ENCODE data around the gene DGKI.
"Not testable (repeated sequence)": the region's sequence is repeated elsewhere in the genome, so short reads cannot be mapped to it uniquely, and the experiment has no call there.

The DGKI gene

DNA sequence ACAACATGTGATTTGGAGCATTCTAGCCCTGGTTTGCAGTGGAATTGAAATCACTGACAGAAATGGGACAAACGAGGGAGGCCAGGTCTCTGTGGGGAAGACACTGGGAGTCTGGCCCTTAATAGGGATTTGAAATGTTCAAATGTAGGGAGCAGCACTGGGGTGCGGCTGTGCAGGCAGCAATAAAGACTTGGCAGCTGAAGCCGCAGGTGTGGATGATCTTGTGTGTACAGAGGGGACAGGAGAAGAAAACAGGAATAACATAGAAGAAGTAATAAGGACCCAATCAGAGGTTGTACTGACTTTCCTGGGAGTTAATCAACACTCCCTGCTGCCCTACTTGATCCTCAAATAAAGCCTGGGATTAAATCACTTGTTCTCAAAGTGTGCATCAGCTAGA, 375.6 kb downstream of the DGKI start:
- DNase-seq (ENCODE audit: low read depth in 2 of 2): no peak

DNA sequence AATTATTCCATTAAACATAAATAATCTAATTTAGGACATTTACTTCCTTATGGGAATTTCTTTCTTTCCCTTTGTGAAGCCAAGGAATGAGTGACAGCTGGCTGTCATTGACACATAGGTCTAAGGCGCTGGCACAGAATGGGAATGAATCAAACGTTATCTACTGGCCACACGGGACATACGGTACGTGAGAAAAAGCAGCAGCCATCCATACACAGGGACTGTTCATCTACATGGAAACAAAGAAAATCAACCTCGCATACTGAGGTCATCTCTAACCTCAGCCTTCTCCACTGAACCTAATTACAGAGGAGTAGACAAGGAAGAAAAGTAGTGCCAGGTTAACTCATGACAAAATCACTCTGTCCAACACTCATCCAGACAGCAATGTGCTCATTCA, 376.9 kb downstream of the DGKI start:
- no peak for DNase-seq (ENCODE audit: low read depth in 2 of 2)

DNA sequence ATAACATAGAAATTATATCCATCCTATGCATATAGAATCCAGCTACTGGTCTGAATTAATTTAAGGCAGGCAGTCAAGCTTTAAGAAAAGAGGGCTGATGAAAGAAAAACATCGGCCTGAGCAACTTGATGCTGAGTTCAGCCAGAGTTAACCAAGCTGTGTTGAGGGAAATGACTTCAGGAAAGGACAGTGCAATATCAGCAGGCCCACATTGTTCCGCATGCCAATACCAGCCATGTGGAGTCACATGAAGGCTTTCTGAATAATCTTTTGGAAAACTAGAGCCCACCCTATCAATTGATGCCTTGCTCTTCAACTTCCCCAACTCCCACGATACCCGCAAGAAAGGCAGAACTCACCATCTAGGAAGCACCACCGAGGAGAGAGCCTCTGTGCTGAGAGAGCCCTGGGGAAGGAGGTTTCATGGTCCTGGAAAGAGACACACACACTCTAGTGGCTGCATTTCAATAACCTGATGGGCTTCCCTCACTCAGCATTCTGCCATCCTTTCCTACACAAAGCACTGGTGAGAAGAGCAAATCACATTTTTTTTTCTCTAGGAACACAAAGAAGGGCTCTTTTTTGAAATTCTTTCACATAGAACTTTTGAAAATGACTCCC, 377.5 kb downstream of the DGKI start:
- no peak for DNase-seq (ENCODE audit: low read depth in 2 of 2)

DNA sequence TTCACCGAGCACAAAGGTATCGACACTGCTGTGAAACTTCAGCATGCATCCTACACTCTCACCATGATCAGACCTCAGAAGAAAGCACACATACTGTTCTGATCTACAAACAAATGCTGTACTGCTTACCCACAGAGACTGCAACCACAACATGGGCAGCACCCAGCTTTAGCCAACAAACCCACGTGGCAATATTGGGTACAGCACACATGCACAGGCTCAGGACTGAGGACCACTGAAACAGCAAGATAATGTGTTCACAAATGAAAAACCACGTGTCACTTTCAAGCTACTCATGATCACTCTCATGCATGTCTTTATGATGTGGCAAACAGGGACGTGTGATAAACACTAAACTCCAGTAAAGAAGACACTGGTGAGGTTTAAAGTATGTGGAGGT, 383.9 kb downstream of the DGKI start:
- no peak for DNase-seq (ENCODE audit: low read depth in 2 of 2)

DNA sequence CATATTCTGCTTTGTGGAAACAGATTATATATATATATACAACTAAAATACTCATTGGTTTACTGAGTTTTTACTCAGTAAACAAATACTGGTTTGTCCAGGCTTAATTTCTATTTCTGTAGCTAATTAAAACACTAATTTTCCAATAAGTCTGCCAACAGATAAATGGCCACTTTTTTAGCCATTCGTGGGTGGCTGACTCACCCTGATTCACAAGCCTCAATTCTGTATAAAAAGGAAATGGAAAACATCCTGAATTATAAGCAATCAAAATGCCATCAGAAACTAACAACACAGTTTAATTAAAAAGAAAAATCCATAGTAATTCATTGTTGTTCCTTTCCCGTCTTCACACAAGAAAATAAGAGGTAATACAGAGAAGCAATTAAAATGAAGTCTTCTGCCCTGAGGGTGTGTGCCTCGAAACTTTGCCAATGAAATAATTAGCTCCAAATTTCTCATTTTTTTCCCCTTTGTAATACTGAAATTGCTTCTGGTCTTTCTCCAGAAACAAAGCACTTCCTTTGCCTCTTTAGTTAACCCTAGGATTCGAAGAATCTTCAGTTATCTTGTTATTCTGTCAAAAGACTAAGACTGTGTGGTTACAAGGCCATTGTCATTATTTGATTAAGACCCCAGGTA, 384.6 kb downstream of the DGKI start:
- no peak for DNase-seq (ENCODE audit: low read depth in 2 of 2)

DNA sequence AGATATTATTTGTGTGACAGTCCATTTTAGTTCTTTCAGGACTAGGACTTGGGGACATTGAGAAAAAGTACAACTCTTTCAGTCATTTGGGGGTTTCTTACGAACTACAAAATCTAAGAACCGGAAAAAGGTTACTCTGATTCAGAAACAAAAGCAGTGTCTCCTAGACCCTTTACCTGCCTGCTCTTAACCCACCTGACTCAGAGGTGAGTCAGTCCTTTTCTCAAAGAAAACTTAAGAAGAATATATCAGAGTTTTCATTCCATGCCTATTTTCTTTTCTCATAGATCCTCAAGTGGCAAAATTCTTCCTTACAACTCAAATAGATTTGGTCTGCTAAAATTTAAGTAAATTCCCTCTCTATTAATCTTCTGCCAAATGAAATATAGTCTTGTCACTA, 388.4 kb downstream of the DGKI start:
- DNase-seq (ENCODE audit: low read depth in 2 of 2): no peak

DNA sequence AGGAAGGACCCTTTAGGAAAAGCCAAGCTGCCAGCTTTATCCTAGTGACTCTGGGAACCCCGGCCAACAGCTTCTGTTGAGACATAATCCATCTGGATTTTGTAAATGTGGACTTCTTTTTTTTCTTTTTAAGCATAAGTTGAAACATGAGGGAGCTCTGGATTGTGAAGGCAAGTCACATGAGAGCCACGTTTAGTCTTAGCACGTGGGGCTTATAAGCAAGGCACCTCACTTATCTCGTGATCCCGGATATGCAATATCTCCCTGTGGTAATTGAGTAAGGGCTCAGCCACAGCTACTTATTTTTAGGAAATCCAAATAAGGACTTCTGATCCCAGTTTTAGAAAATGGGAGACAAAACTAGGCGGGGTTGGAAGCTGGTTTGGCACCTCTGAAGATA, 392.0 kb downstream of the DGKI start:
- no peak for DNase-seq (ENCODE audit: low read depth in 2 of 2)

DNA sequence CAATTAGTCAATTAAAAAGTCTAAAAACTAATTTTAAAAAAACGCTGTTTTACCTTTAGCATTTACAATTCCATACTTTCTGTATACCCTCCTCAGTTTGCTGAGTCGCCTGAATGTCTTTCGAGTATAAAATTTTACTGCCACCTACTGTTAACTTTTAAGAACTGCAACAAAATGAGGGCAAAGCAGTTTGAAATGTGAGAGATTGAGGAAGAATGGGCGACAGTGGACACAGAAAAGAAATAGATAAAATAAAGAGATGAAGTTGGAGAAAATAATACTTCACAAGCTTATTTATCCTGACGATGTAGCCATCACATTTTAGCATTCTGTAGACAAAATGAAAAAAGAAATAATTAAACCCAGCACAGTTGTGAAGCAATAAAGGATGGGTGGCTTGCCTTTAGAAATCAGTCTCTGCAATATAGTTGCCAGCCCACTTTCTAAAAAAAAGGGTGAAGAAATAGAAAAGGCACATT, 392.5 kb downstream of the DGKI start:
- DNase-seq (ENCODE audit: low read depth in 2 of 2): no peak

DNA sequence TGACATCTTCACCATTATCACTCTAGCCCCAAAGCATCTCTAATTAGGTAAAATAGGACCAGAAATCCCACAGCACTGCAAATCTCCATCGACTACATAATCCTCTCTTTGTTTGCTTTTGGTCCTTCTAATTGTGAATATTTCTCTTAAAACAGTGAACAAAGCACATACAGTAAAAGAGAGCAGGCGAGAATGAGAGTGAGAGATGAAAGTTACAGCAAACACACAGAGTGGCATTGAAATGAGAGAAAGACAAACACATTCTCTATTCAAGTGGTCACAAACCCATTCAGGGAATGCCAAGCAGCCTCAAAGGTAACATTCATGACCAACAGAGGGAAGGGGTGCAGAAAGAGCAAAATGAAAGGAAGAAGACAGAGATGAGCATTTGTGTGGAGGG, 393.4 kb downstream of the DGKI start:
- DNase-seq (ENCODE audit: low read depth in 2 of 2): no peak

DNA sequence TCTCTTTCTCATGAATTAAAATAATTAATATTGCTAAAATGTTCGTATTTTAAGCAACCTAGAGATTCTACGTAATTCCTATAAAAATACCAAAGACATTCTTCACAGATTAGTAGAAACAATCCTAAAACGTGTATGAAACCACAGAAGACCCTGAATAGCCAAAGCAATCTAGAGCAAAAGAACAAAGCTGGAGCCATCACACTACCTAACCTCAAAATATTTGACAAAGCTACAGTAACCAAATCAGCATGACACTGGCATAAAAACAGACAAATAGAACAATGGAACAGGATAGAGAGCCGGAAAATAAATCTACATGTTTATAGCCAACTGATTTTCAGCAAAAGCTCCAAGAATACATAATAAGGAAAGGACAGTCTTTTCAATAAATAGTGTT, 397.8 kb downstream of the DGKI start:
- DNase-seq (ENCODE audit: low read depth in 2 of 2): no peak

DNA sequence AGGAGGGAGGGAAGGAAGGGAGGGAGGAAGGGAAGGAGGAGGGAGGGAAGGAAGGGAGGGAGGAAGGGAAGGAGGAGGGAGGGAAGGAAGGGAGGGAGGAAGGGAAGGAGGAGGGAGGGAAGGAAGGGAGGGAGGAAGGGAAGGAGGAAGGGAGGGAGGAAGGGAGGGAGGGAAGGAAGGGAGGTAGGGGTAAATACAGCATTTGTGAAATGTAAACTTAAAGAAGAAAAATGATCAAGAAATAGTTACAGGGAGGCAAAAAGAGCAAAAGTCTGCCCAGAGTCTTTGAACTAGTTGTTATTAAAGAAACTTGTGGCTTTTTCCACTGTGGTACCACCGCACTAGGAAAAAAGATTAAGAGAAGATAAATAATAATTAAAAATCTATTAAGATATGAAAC, 398.2 kb downstream of the DGKI start:
- not testable (repeated sequence) for DNase-seq (ENCODE audit: low read depth in 2 of 2)

DNA sequence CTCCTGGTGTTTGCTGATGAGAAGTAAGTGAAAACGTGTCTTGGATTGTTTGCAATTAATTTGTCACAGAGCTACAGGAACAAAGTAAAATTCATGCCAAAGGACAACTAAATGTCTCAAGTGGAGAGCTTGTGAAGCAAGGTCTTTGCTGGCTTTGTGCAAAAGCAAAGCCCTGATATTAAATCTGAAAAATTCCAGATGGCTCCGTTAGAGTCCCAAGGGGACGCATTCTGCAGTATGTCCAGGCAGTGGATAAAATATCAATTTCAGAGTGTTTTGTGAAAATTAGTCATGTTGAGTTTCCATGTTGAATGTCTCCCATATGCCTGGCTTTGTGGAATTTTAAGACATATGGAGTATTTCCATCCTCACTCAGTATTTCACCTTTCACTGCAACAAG, 400.7 kb downstream of the DGKI start:
- no peak for DNase-seq (ENCODE audit: low read depth in 2 of 2)

DNA sequence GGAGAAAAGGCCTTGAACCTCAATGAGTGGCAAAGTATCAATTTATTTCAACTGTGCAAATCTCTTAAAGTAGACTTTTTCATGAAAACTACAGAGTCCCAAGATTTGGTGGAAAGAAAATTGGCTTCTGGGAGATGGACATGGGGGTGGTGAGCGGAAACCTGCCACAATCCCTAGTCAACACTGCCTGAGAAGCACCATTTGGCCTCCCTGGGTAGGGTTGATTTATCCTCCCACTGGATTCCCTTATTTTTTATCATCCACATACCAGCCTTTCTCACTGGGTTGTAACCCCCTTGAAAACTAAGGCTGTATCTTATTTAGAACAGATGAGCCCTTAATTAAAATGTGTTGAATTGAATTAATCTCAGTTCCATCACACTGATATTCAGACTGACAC, 401.5 kb downstream of the DGKI start:
- no peak for DNase-seq (ENCODE audit: low read depth in 2 of 2)

DNA sequence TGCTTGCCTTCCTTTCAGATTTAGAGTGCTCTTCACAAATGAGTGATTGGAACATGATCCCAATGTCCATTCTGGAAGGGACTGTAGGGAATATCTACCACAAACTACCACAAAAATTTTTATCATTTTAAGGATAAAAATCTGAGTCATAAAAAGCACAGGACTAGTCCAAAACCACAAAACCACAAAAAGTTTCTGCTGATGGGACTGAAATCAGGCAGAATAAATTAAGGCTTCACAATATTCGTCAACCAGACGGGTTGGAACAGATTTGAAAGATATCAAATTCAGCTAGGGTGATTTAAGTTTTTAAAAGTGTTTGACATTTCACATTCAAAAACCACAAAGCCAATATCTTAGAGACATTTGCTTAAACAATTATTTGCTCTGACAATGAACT, 403.2 kb downstream of the DGKI start:
- DNase-seq (ENCODE audit: low read depth in 2 of 2): no peak

DNA sequence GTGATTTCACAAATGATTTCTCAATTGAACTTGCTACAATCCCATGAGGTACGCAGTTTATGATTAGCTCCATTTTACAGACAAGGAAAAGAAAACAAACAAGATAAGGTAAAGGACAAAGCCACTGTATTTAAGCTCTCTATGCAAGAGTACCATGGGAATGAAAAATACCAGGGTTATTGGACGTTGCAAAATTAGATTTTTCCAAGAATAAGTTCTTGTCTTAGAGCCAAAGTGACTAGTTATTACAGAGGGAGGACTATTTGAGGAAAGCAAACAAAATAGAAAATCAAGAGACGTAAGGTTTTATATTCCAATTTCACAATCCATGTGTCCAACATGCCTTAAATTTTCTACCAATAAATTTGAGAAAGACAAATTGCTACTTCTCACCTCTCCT, 405.3 kb downstream of the DGKI start:
- no peak for DNase-seq (ENCODE audit: low read depth in 2 of 2)

DNA sequence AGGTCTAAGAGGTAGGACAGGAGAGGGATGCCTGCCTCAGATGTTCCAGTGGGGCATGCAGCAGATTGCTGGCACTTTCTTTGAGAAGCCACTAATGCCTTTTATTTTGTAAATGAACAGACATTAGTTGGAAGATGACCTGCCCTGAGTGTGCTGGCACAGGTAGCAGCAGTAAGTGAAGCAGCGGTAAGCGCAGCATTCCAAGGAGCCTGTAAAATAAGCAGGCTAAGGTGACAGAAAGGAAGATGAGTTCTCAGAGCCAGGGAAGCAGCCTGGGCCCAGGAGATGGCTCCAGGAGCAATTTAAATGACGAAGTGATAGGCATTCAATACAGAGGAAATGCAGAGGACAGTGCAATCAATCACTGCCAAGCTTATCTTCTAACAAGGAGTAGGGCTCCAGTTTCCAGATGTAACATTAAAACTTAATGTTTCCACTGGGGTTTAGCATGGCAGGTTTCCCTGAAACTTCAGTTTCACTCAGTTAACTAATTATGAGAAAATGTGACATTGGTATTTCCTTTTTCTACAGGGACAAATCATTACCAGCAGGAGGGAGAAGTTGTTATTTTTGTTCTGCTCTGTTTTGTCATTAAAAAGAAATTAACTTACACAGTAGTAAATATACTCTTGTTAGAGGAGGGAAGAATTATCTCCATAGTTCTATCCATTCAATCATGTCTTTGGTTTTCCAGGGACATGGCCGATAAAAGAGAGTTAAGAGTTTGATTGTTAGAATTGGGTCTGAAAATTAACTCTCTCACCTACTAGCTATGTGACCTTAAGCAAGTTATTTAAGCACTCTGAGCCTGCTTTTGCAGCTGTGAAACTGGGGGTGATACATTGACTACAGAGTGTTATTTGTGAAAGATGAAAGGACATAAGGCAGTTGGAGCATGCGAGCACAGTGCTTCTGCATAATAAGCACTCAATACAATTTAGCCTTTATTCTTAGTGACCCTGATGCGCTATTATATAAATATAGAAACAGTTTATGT, 406.6 kb downstream of the DGKI start:
- DNase-seq (ENCODE audit: low read depth in 2 of 2): no peak

DNA sequence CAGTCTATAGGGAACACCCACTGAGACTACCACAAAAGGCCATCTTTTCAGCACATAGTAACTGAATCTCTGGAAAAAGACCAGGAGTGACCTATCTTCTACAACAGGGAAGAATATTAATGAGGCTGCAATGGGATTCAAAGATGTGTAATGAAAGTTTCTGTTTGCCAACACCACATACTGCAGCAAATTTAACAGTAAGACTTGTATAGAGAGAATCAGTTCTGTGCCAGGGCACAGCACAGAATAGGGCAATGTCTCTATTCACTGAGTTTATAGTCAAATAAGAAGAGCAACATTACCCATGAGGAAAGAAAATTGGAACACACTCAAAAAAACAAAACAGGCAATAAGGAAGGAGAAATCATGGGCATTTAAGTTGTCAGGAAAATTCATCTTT, 411.8 kb downstream of the DGKI start:
- no peak for DNase-seq (ENCODE audit: low read depth in 2 of 2)

DNA sequence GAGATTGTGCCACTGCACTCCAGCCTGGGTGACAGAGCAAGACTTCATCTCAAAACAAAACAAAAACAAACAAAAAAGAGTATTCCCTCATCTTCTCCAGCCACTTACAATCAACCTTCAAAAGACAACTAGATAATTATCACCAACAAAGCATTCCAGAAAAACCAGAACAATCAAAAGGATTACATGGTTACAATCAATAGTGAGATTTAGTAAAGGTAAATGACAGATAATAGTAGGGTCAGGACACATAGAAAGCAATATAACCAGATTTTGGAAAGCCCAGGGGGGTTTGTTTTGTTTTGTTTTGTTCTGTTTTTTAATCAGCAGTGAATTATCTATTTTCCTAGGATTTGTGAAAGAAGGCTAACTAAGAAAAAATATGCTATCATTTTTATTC, 412.2 kb downstream of the DGKI start:
- no peak for DNase-seq (ENCODE audit: low read depth in 2 of 2)

DNA sequence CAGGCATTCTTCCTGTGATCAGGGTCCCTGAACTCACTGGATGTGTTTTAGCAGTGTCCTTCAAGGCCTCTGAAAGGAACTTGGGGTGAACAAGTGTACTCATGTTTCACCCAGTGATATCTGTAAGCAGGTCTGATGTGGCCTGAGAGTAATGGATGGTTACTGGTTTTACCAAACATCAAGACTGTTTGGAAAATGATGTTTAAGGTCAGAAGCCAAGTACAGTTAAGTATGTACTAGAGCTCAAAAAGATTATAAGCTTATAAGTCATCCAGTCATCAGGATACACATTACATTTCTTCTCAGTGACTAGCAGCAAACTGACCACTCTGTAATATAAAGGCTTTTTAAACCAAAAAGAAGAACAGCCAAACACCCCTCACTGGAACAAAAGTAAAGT, 423.5 kb downstream of the DGKI start:
- no peak for DNase-seq (ENCODE audit: low read depth in 2 of 2)

DNA sequence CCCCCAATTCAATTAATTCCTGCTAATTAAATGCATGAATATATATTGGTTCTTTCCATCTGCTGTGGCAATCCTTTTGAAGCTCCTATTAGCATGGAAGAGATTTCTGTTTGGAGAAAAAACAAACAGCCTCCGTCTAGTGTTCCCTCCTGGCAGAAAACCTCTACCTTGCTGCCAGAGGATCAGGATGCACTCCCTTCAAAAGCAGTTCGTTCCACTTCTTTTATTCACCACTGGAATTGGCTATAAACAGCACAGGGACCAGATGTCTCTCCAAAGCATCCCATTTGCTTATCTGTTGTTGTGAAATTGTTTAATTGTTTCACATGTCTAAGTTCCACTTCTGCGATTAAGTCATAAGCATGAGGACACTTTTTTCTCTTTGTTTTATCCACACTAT, 425.4 kb downstream of the DGKI start:
- no peak for DNase-seq (ENCODE audit: low read depth in 2 of 2)

DNA sequence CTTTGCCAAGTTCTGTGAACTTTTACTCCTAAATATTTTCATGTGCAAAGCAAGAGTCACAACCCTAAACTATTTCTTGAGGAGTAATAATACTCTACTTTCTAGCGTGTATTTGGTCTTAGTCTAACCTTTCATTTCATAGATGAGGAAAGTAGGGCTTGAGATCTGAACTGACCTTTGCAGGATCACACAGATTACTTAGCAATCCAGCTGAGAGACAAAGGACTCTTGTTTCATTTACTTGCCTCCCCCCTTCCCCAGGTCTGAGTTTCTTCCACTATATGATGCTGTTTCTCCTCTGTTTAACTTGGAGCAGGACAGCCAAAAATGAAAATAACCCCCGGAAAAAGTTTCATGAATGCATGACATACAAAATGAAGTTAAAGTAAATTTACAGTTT, 427.9 kb downstream of the DGKI start:
- no peak for DNase-seq (ENCODE audit: low read depth in 2 of 2)

DNA sequence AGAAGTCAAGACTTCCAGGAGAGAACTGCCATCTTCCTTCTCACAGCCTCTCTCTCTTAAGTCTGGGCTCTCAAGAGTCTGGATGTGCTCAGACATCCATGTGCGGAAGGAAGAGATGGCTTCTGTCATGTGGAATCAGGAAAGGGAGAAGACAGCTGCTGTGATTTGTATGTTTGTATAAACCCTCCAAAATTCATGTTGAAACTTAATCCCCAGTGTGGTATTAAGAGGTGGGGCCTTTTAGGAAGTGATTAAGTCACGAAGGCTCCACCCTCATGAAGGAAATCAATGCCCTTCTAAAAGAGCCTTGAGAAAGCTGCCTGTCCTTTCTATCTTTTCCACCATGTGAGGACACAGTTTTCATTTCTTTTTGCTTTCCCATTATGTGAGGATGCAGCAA, 429.3 kb downstream of the DGKI start:
- DNase-seq (ENCODE audit: low read depth in 2 of 2): no peak

DNA sequence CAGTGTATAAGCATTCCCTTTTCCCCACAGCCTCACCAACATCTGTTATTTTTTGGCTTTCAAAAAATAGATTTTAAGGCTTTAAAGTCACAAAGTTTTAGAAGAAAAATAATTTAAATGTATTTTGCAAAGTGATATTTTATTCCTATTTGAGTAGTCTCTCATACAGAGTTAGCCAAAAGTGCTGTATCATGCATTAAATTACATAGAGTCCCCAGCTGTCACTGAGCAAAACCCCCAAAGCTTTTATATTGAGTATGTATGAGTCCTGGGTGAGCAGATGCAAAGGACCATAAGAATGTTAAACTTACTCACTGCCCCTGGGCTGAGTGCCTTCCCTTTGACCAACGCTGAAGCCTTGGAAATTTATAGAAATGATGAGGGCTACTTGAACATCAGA, 432.9 kb downstream of the DGKI start:
- no peak for DNase-seq (ENCODE audit: low read depth in 2 of 2)
